HG03060 (cell line): Measurements from ENCODE around the gene RNPEP.
A peak's percentile ranks its signal among the peaks of the same experiment; 100 is the strongest.
"Not testable (repeated sequence)": the region's sequence is repeated elsewhere in the genome, so short reads cannot be mapped to it uniquely, and the experiment has no call there.

Experiments
- ATAC-seq: cut with Tn5 transposase; IDR thresholded peaks from one replicate; pipeline ENCODE4 v1.9.1; 2021; ENCODE audit warnings: low read depth, moderate number of reproducible peaks; ENCODE audit not compliant: unreplicated experiment

Gene RNPEP, protein sequence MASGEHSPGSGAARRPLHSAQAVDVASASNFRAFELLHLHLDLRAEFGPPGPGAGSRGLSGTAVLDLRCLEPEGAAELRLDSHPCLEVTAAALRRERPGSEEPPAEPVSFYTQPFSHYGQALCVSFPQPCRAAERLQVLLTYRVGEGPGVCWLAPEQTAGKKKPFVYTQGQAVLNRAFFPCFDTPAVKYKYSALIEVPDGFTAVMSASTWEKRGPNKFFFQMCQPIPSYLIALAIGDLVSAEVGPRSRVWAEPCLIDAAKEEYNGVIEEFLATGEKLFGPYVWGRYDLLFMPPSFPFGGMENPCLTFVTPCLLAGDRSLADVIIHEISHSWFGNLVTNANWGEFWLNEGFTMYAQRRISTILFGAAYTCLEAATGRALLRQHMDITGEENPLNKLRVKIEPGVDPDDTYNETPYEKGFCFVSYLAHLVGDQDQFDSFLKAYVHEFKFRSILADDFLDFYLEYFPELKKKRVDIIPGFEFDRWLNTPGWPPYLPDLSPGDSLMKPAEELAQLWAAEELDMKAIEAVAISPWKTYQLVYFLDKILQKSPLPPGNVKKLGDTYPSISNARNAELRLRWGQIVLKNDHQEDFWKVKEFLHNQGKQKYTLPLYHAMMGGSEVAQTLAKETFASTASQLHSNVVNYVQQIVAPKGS

GRCh38 chr1:201982623-201983379 is at the start of gene RNPEP:
Gene RNPEP (plus strand): TSS chr1:201982648. CDS start chr1:201982667, 19 bp downstream.
- ATAC-seq = no peak

- no peak for ATAC-seq
Measured at GRCh38 chr1:201933840-201934430, 48.5 kb upstream of the RNPEP start.

DNA sequence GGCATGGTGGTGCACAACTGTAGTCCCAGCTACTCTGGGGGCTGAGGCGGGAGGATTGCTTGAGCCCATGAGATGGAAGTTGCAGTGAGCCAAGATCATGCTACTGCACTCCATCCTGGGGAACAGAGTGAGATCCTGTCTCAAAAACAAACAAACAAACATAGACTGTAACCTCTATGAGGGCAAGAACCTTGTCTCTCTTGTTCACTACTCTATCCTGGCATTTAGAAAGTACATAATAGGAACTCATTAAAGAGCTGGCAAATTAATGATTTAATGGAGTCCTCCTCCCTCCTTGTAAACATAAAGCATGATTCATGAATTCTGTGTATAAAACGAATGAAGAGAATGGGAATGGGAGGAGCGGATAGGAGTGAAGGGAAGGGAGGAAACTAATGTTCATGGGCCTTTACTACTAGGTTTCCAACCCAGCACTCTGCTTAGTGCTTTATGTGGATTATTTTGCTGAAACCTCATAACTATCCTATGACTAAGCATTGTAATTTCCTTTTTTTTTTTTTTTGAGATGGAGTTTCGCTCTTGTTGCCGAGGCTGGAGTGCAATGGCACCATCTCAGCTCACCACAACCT is 44.7 kb upstream of the RNPEP start:
- ATAC-seq = no peak

- no peak for ATAC-seq
Measured at GRCh38 chr1:201938440-201939035, 43.9 kb upstream of the RNPEP start.

DNA sequence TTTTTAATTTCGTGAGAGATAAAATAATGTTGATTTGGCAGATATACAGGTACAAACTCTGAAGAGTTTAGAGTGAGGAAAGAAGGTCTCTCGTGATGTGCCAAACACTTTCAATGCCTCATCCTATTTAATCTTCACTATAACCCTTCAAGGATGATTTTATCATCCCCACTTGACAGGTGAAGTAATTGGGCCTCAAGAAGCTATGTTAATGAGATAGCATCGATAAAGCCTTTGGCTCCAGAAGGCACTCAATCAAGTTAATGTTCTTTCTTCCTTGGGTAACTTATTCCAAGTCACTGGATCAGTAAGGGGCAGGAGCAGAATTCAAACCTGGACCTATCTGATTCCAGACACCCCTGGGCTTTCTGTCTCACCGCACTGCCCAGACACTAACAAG is 43.3 kb upstream of the RNPEP start:
- no peak for ATAC-seq

DNA sequence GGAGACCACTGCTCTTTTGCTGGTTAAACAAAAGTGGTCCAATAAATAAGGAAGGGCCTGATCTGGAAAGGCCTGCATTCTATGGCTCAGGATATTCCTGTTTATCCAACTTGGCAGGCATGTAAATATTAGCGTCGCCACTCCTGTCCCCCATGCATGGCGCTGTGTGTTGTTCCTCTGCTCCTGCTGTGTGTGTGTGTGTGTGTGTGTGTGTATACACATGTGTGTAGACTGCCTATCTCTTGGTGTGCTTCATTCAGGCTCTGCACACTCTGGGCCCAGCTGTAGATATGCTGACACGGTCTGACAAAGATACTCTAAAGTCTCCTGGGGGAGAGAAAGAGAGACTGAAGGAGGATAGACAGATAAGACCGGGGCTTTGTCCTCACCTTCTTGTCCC is 42.9 kb upstream of the RNPEP start:
- ATAC-seq = no peak

GRCh38 chr1:201940316-201940715 is 42.1 kb upstream of the RNPEP start:
- ATAC-seq = not testable (repeated sequence)

DNA sequence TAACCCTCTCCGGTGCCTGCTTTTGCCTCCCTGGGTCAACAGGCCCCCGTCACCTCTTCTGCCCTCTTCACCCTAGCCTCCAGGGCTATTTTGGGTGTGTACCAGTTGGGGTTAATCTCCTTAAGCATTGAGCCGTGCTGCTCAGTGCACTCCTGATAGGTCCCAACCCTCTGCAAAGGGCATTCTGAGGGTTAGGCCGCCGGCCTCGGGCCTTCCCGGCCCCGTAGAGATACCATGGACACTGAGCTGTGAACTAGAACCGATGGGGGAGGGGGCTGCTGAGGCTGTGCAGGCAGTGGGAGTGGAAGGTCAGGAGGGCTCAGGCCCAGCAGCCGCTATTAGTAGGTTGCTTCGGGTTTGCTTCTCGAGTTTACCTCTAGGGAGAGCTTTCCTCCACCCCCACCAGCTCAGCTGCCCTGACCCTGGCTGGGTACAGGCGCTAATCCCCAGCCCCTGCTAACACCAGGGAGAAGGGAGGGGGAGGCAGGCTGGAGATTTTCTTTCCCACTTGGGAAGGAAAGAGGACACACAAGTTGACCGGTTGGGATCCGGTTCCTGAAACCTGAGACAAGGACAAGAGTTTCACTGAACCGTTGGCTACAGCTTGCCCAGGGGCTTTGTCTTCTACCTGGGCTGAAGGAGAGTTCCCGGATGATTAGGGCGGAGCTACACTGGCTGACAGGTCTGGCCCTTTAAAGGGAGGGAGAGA is 40.9 kb upstream of the RNPEP start:
- no peak for ATAC-seq

- no peak for ATAC-seq
Measured at GRCh38 chr1:201942129-201942495, 40.3 kb upstream of the RNPEP start.

- no peak for ATAC-seq
Measured at GRCh38 chr1:201944002-201944401, 38.4 kb upstream of the RNPEP start.

GRCh38 chr1:201944639-201945038 is 37.8 kb upstream of the RNPEP start:
- no peak for ATAC-seq

DNA sequence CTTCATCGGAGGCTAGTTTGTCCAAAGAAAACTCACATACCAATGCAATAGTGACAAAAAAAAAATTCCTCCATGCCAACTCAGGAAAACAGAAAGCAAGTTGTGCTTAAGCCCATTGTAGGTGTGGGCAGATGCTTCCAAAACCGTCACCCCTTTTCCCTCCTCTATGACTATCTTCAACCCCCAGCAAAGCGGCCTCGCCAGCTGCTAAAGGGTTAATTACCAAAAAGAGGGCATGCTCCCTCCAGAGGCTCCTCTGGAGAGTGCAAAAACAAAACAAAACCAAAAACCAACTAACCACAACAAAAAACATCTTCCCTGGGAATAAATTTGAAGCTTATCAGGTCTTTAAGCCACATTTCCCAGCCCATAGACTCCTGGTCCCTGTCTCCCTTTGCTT is 37.3 kb upstream of the RNPEP start:
- ATAC-seq = no peak

GRCh38 chr1:201945863-201946223 is 36.6 kb upstream of the RNPEP start:
- ATAC-seq = no peak

DNA sequence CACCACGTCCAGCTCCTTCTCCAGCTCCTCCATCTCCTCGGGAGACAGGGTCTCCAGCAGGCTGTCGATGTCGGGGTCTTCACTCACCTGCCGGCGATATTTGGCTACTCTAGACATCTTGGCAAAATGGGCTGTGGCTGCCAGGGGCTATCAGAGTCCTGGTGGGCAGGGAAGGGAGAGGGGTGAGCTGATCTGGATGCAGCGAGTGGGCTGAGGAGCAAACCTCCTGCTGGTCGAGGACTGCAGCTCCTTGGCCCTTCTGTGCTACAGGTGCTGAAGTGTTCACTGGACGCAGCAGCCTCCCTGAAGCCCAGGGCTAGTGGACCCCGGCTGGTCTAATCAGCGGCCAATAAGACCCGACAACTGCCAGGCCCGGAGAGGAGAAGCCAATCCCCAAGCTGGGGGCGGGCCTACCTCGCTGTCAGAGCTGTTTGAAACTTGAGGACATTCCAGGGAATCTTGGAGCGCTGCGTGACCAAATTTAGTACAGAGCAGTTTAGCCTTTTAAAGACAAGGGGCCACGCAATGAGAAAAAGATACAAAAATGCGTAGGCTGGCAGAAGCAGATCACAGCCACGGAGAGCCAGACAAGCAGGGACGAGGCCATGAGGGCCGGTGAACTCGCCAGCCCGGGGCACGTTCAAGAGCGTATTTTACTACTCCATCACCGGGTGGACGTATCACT is 36.1 kb upstream of the RNPEP start, which contains the start of gene LMOD1:
TSS of gene LMOD1 (minus strand) at position 325 of the 685 bp plus-strand sequence. CDS start at position 117, 208 bp downstream.
- ATAC-seq = no peak

DNA sequence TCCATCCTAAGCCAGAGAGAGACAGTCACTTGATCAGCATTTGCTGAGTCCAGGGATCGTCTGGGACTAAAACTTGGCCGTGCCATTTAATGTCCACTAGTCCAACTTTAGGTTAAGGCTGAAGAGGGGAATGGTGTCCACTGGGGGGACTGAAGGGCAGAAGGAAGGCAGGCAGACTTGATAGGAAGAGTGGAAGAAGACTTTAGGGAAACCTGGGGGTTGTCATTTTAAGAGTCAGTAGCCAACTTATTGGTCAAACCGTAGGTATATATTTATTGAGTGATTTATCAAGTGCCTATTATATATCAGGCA is 34.8 kb upstream of the RNPEP start:
- no peak for ATAC-seq

- ATAC-seq = no peak
Measured at GRCh38 chr1:201949491-201949890, 33.0 kb upstream of the RNPEP start.

GRCh38 chr1:201954263-201955008 is 28.0 kb upstream of the RNPEP start:
- no peak for ATAC-seq

- ATAC-seq = peak; percentile 99
Measured at GRCh38 chr1:201955009-201955728, 27.3 kb upstream of the RNPEP start, which contains the start of gene TIMM17A. Gene TIMM17A (plus strand): TSS chr1:201955503. CDS start chr1:201955527, 24 bp downstream.
